Keratinocyte (primary cell): ENCODE results near the gene ELAVL2. TPM values are rescaled to one million over a fixed set of nuclear protein-coding genes. Genes with fewer than 3 reads are reported as not detected.

Experiments
- DNase-seq: peaks from one replicate; pipeline ENCODE4 v3.0.0-alpha.2; 2011; ENCODE audit warnings: low read depth, missing footprints, low spot score
- FAIRE-seq: peaks from 2 replicates; lab custom pipeline; 2011; peaks lifted over from hg19 to GRCh38; lab: Jason Lieb, UNC
- H2AFZ ChIP-seq: 2 replicates; pipeline ENCODE4 v1.6.0; 2012; ENCODE audit warnings: low read length, control low read depth, inconsistent platforms; ENCODE audit not compliant: control insufficient read depth
- H3K27ac ChIP-seq: 2 replicates; pipeline ENCODE4 v1.5.1; 2011; ENCODE audit warnings: low read length; ENCODE audit not compliant: control insufficient read depth, insufficient read depth
- H3K27me3 ChIP-seq: 3 replicates; pipeline ENCODE4 v1.6.0; 2011; ENCODE audit warnings: low read length; ENCODE audit not compliant: control insufficient read depth, insufficient read depth; ENCODE audit errors: extremely low read depth
- H3K36me3 ChIP-seq, 2 experiments: 2 replicates in 1 of 2; 3 replicates in 1 of 2; pipeline ENCODE4 v1.5.1; 2011; ENCODE audit warnings: low read length in 2 of 2, mild to moderate bottlenecking in 1 of 2; ENCODE audit not compliant: control insufficient read depth in 2 of 2, insufficient read depth in 2 of 2; ENCODE audit errors: extremely low read depth in 1 of 2
- H3K4me1 ChIP-seq: 3 replicates; pipeline ENCODE4 v1.5.1; 2011; ENCODE audit warnings: low read length; ENCODE audit not compliant: control insufficient read depth, insufficient read depth; ENCODE audit errors: extremely low read depth
- H3K4me2 ChIP-seq: 3 replicates; pipeline ENCODE4 v1.6.0; 2011; ENCODE audit warnings: low read depth, low read length; ENCODE audit not compliant: control insufficient read depth, insufficient read depth; ENCODE audit errors: extremely low read depth
- H3K4me3 ChIP-seq, 3 experiments: fragments of 200-600 bp in 1 of 3; sonication (generic) in 1 of 3; 2 replicates in 2 of 3; 3 replicates in 1 of 3; pipeline ENCODE4 v1.5.1; 2011 to 2016; ENCODE audit warnings: low read length in 3 of 3, mild to moderate bottlenecking in 3 of 3, control low read depth in 2 of 3, inconsistent platforms in 1 of 3, low read depth in 1 of 3, mixed read lengths in 1 of 3, mixed run types in 1 of 3, moderate library complexity in 1 of 3; ENCODE audit not compliant: control insufficient read depth in 2 of 3, insufficient read depth in 2 of 3; ENCODE audit errors: extremely low read depth in 1 of 3
- H3K79me2 ChIP-seq: 2 replicates; pipeline ENCODE4 v1.6.0; 2012; ENCODE audit warnings: low read length; ENCODE audit not compliant: control insufficient read depth, insufficient read depth
- H3K9ac ChIP-seq: 3 replicates; pipeline ENCODE4 v1.6.0; 2011; ENCODE audit warnings: low read length; ENCODE audit not compliant: control insufficient read depth, insufficient read depth; ENCODE audit errors: extremely low read depth
- H3K9me1 ChIP-seq: 3 replicates; pipeline ENCODE4 v1.6.0; 2011; ENCODE audit warnings: low read length; ENCODE audit not compliant: control insufficient read depth, insufficient read depth; ENCODE audit errors: extremely low read depth
- H3K9me3 ChIP-seq: 2 replicates; pipeline ENCODE4 v1.5.1; 2012; ENCODE audit warnings: low read depth, low read length; ENCODE audit not compliant: control insufficient read depth
- H4K20me1 ChIP-seq: 3 replicates; pipeline ENCODE4 v1.6.0; 2011; ENCODE audit warnings: low read length; ENCODE audit not compliant: control insufficient read depth, insufficient read depth; ENCODE audit errors: extremely low read depth
- CTCF ChIP-seq, 3 experiments: IDR thresholded peaks in 1 of 3; conservative IDR thresholded peaks in 1 of 3; optimal IDR thresholded peaks in 1 of 3; 2 replicates in 2 of 3; 3 replicates in 1 of 3; pipeline versions ENCODE3 to v1.5.1; 2011; ENCODE audit warnings: low read length in 3 of 3, mild to moderate bottlenecking in 3 of 3, moderate library complexity in 2 of 3, control low read depth in 1 of 3, inconsistent platforms in 1 of 3; ENCODE audit not compliant: insufficient read depth in 2 of 3; ENCODE audit errors: extremely low read depth in 1 of 3
- EZH2 ChIP-seq: IDR thresholded peaks from one replicate; pipeline ENCODE4 v1.6.1; 2012; ENCODE audit warnings: inconsistent platforms, mild to moderate bottlenecking, low read length, moderate library complexity
- dilution Hi-C: fragments of 300-500 bp; cut with MboI; formaldehyde crosslinking; loops from one replicate; pipeline ENCODE4 v1.7.0; 2020; ENCODE audit warnings: low sequenced_read_pairs; ENCODE audit not compliant: extremely low pct_ligation_motif_present
- polyA plus RNA-seq, 5 experiments: library from polyadenylated mRNA; depleted of rRNA in 3 of 5; stranded (reverse) in 3 of 5; stranded (forward) in 1 of 5; unstranded in 1 of 5; fragments of >200 nt; gene quantifications; 1 replicate in 1 of 5; 2 replicates in 3 of 5; 3 replicates in 1 of 5; pipeline versions ENCODE4 v1.2.1 to v1.2.3, GENCODE V29; 2011 to 2012; ENCODE audit warnings: missing spikeins in 2 of 5, low read depth in 1 of 5, low replicate concordance in 1 of 5

ELAVL2 gene
- polyA plus RNA-seq, 1 donor (not counting 4 experiments of a cell fraction or from before 2014, with no cell fraction given): 4.3 TPM

GRCh38 chr9:23790351-23791260 lies 35.4 kb downstream of the ELAVL2 start:
- Histone ChIP-seq H3K4me3 (no peak overlapping the region), H3K9me3 (no peaks in the 10 kb centered on the region), H3K79me2 (no peaks in the 10 kb centered on the region), H3K27me3 (no peaks in the 10 kb centered on the region), H2AFZ (no peak overlapping the region), H4K20me1 (no peaks in the 10 kb centered on the region), H3K27ac (no peak overlapping the region), H3K36me3 (no peaks in the 10 kb centered on the region), H3K4me1 (no peaks in the 10 kb centered on the region), H3K4me2 (no peak overlapping the region), H3K9me1 (no peaks in the 10 kb centered on the region), H3K9ac (no peak overlapping the region)
- FAIRE-seq (no peak), DNase-seq (no peak)
- TF ChIP-seq CTCF (optimal IDR thresholded peaks at IDR 0.05 in 1 of 3, IDR thresholded peaks at IDR 0.05 in 1 of 3, conservative IDR thresholded peaks at IDR 0.05 in 1 of 3; ENCODE audit: extremely low read depth in 1 of 3, insufficient read depth in 2 of 3, low read length in 3 of 3): no peak
- TF ChIP-seq EZH2: no peak
- dilution Hi-C loops: no loop called here

- Histone ChIP-seq H3K4me2 (no peak overlapping the region), H3K9ac (no peak overlapping the region), H3K9me3 (no peaks in the 10 kb centered on the region), H3K79me2 (no peaks in the 10 kb centered on the region), H2AFZ (no peak overlapping the region), H3K27ac (no peak overlapping the region), H3K36me3 (no peaks in the 10 kb centered on the region), H3K4me1 (no peaks in the 10 kb centered on the region), H3K9me1 (no peaks in the 10 kb centered on the region), H3K4me3 (no peak overlapping the region), H3K27me3 (no peaks in the 10 kb centered on the region), H4K20me1 (no peaks in the 10 kb centered on the region)
- dilution Hi-C loops: no loop called here
- TF ChIP-seq CTCF (optimal IDR thresholded peaks at IDR 0.05 in 1 of 3, IDR thresholded peaks at IDR 0.05 in 1 of 3, conservative IDR thresholded peaks at IDR 0.05 in 1 of 3; ENCODE audit: extremely low read depth in 1 of 3, insufficient read depth in 2 of 3, low read length in 3 of 3): no peak
- no peak for TF ChIP-seq EZH2
- FAIRE-seq (no peak), DNase-seq (no peak)
Measured at GRCh38 chr9:23789529-23790254, 36.3 kb downstream of the ELAVL2 start.
